Neuron (in vitro differentiated cells): ENCODE results near the gene OR10A2.
"Not testable (repeated sequence)": the region's sequence is repeated elsewhere in the genome, so short reads cannot be mapped to it uniquely, and the experiment has no call there.

Source experiments
- H2AFZ ChIP-seq: one replicate; pipeline ENCODE4 v1.6.1; 2013; ENCODE audit warnings: low read depth, mild to moderate bottlenecking, inconsistent platforms, low read length, moderate library complexity
- H3K27me3 ChIP-seq: one replicate; pipeline ENCODE4 v1.6.1; 2013; ENCODE audit warnings: low read length; ENCODE audit not compliant: insufficient read depth
- H3K36me3 ChIP-seq: one replicate; pipeline ENCODE4 v1.6.1; 2013; ENCODE audit warnings: low read length; ENCODE audit not compliant: insufficient read depth
- H3K4me1 ChIP-seq: one replicate; pipeline ENCODE4 v1.6.1; 2013; ENCODE audit warnings: low read length; ENCODE audit not compliant: insufficient read depth
- H3K4me3 ChIP-seq: 2 replicates; pipeline ENCODE4 v1.5.1; 2013; ENCODE audit warnings: mild to moderate bottlenecking, low read length, moderate library complexity
- H3K9me3 ChIP-seq: one replicate; pipeline ENCODE4 v1.6.1; 2013; ENCODE audit warnings: low read length

OR10A2 gene

DNA sequence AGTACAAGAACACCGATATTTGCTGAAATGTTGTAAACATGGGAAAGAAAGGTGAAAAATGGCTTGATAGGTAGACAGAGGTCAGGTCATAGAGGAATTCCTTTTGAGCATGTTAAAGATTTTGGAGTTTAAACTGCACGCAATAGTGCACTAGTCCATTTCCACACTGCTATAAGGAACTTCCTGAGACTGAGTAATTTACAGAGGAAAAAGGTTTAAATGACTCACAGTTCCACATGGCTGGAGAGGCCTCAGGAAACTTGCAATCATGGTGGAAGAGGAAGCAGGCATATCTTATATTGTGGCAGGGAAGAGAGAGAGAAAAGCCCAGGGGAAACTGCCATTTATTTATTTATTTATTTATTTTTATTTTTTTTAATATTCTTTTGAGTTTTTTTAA, 12.3 kb upstream of the OR10A2 start:
- no peak overlapping the region for H2AFZ ChIP-seq
- no peak overlapping the region for H3K4me3 ChIP-seq
- H3K36me3 ChIP-seq = no peaks in the 10 kb centered on the region
- H3K9me3 ChIP-seq = peaks cover 2% of the 10 kb centered on the region
- no peaks in the 10 kb centered on the region for H3K27me3 ChIP-seq
- no peaks in the 10 kb centered on the region for H3K4me1 ChIP-seq

DNA sequence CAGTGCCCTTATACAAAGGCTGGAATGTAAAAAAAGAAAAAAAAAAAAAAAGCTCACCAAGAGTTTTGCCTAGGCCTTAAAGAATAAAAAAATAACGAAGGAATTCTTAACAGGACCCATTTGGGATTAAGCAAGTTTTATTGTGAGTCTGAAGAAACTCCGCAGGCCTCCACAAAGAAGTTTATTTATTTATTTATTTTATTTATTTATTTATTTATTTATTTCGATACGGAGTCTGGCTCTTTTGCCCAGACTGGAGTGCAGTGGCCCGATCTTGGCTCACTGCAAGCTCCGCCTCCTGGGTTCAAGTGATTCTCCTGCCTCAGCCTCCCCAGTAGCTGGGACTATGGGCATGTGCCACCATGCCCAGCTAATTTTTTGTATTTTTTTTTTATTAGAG, 8.1 kb upstream of the OR10A2 start:
- not testable (repeated sequence) for H3K27me3 ChIP-seq, H3K9me3 ChIP-seq, H3K4me3 ChIP-seq, H3K36me3 ChIP-seq, H3K4me1 ChIP-seq, H2AFZ ChIP-seq

GRCh38 chr11:6855971-6856541, 6.8 kb upstream of the OR10A2 start:
- Histone ChIP-seq H3K4me1 (no peaks in the 10 kb centered on the region), H3K27me3 (no peaks in the 10 kb centered on the region), H3K36me3 (no peaks in the 10 kb centered on the region), H2AFZ (no peak overlapping the region), H3K9me3 (no peaks in the 10 kb centered on the region), H3K4me3 (no peak overlapping the region)

DNA sequence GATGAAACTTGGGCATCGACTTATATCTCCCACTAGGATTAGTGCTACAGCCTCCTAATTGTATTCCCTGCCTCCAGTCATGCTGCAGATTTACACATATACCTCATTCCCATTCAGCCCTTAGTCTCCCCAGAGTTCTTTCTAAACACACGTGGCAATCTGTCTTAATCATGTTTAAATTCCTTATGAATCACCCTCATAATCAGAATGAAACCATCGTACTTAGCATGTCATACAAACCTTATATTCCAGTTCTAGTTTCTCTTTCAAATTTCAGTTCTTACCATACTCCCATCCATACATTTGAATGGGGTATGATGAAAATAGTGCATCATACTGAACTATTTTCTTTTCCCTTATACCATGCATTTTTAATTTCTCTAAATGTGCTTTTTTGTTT, 6.0 kb upstream of the OR10A2 start:
- Histone ChIP-seq H3K36me3 (no peaks in the 10 kb centered on the region), H2AFZ (no peak overlapping the region), H3K4me3 (no peak overlapping the region), H3K4me1 (no peaks in the 10 kb centered on the region), H3K9me3 (no peaks in the 10 kb centered on the region), H3K27me3 (no peaks in the 10 kb centered on the region)

GRCh38 chr11:6864438-6864837, 1.6 kb downstream of the OR10A2 start:
- Histone ChIP-seq H3K9me3 (no peaks in the 10 kb centered on the region), H3K4me1 (no peaks in the 10 kb centered on the region), H3K36me3 (no peaks in the 10 kb centered on the region), H3K27me3 (no peaks in the 10 kb centered on the region), H2AFZ (no peak overlapping the region), H3K4me3 (no peak overlapping the region)

DNA sequence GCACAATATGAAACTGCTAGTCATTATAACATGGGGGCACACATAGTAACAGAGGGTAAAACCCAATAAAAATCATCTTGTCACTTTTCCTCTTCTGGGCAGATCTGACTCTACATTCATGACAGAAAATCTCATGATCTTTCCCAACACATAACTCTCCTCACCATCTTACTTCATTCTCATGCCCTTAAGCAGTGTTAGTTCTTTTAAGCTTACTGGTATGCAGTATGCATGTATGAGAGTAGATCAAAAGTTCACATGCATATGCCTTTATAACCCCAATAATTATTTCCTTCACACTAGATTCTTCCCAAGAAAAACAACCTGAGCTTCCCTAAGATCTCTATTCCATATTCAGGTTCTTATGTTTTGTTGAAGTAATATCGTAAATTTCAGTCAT, 8.4 kb downstream of the OR10A2 start:
- Histone ChIP-seq H3K4me1 (no peaks in the 10 kb centered on the region), H3K27me3 (no peaks in the 10 kb centered on the region), H3K36me3 (no peaks in the 10 kb centered on the region), H2AFZ (no peak overlapping the region), H3K9me3 (no peaks in the 10 kb centered on the region), H3K4me3 (no peak overlapping the region)

DNA sequence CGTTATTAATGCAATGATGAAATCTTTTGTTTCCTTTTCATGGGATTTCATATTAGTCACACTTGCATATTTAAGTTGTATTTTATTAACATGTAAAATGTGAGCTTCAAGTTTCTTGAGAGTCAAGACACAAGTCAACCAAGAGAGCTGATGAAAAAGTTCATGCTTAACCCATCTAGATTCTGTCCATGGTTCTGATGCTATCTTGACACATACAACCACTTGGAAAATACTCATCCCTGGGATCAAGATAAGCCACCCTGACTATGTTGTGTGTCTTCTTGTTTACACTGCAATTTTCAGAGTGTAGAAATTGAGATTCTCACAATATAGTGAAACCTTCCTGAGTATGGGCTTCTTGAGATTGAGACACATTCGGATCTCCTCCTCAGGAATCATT, 12.9 kb downstream of the OR10A2 start:
- Histone ChIP-seq H3K4me3 (no peak overlapping the region), H3K4me1 (no peaks in the 10 kb centered on the region), H2AFZ (no peak overlapping the region), H3K36me3 (no peaks in the 10 kb centered on the region), H3K27me3 (no peaks in the 10 kb centered on the region), H3K9me3 (no peaks in the 10 kb centered on the region)

DNA sequence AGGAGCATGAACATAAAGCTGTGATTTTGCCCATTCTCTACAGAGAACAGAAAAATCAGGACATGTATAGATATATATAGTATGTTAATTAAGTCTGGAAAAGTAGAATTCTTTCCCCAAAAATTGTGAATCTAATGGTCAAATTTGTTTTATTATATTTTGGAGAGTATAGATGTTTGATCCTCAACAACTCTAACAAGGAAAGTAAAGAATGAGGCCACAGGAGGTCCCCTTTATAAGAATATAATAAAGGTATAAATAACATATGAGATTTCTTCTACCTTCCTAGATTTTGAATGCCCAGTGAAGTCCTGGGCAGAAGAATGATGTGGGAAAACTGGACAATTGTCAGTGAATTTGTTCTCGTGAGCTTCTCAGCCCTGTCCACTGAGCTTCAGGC, 13.5 kb downstream of the OR10A2 start, which contains the start of gene OR10A4:
TSS of gene OR10A4 (plus strand) at position 301 of the 400 bp plus-strand sequence. CDS start at position 324, 23 bp downstream.
- Histone ChIP-seq H3K36me3 (no peaks in the 10 kb centered on the region), H3K27me3 (no peaks in the 10 kb centered on the region), H3K4me1 (no peaks in the 10 kb centered on the region), H2AFZ (no peak within 1 kb of the TSS), H3K9me3 (no peaks in the 10 kb centered on the region), H3K4me3 (no peak within 1 kb of the TSS)

- Histone ChIP-seq H3K27me3 (no peaks in the 10 kb centered on the region), H3K4me1 (no peaks in the 10 kb centered on the region), H2AFZ (no peak overlapping the region), H3K4me3 (no peak overlapping the region), H3K36me3 (no peaks in the 10 kb centered on the region), H3K9me3 (no peaks in the 10 kb centered on the region)
These were observed 14.1 kb downstream of the OR10A2 start for GRCh38 chr11:6876914-6877313.

GRCh38 chr11:6882751-6883150, 19.9 kb downstream of the OR10A2 start:
- no peaks in the 10 kb centered on the region for H3K27me3 ChIP-seq
- no peaks in the 10 kb centered on the region for H3K4me1 ChIP-seq
- no peaks in the 10 kb centered on the region for H3K36me3 ChIP-seq
- H3K4me3 ChIP-seq = no peak overlapping the region
- H2AFZ ChIP-seq = no peak overlapping the region
- no peaks in the 10 kb centered on the region for H3K9me3 ChIP-seq

DNA sequence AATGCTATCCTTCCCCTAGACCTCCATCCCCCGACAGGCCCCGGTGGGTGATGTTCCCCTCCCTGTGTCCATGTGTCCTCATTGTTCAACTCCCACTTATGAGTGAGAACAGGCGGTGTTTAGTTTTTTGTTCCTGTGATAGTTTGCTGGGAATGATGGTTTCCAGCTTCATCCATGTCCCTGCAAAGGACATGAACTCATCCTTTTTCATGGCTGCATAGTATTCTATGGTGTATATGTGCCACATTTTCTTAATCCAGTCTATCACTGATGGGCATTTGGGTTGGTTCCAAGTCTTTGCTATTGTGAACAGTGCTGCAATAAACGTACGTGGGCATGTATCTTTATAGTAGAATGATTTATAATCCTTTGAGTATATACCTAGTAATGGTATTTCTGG, 24.9 kb downstream of the OR10A2 start:
- not testable (repeated sequence) for H3K4me1 ChIP-seq, H3K27me3 ChIP-seq, H3K9me3 ChIP-seq, H2AFZ ChIP-seq, H3K4me3 ChIP-seq, H3K36me3 ChIP-seq

GRCh38 chr11:6888830-6889229, 26.0 kb downstream of the OR10A2 start:
- H3K36me3 ChIP-seq = no peaks in the 10 kb centered on the region
- H2AFZ ChIP-seq = no peak overlapping the region
- H3K4me1 ChIP-seq = no peaks in the 10 kb centered on the region
- H3K9me3 ChIP-seq = no peaks in the 10 kb centered on the region
- no peak overlapping the region for H3K4me3 ChIP-seq
- H3K27me3 ChIP-seq = no peaks in the 10 kb centered on the region

DNA sequence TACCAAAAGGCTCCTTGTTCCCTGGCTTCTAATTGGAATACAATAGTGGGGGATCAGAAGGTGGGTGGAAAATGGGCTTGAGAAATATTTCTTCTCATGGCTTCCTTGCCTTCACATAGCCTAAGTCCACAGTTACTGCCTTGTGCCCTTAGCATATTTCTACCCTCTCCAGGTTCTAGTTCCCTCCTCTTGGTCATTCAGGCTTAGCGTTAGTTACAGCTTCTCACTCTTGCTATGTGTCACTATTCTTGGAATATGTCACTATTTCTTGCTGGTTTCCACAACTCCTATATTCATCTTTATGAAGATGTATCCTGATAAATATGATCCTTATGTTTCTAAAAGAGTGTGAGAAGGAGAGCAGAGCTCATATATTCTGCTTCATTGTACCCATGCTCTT, 27.0 kb downstream of the OR10A2 start:
- Histone ChIP-seq H3K4me3 (no peak overlapping the region), H3K27me3 (no peaks in the 10 kb centered on the region)

DNA sequence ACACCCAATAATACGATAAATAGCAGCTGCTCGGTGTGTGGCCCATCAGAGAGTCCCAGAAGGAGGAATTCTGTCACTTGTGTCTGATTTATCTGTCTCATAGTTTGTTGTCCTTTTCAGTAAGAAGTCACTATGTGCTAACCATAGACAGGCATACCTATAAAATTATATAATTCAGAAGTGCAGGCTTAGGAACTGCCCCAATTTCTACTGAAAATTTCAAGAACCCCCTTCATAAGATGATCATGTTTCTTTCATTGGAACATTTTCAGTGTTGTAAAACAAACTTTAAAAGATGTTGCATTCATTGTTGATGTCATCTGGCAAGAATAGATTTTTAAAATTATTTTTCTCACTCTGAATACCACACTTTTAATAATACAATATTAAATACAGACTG, 29.5 kb downstream of the OR10A2 start, which contains the start of gene OR2D2:
TSS of gene OR2D2 (minus strand) at position 101 of the 400 bp plus-strand sequence. CDS start at position 101, 0 bp downstream.
- no peaks in the 10 kb centered on the region for H3K27me3 ChIP-seq
- H3K4me3 ChIP-seq = no peak within 1 kb of the TSS
- H2AFZ ChIP-seq = no peak within 1 kb of the TSS
- no peaks in the 10 kb centered on the region for H3K36me3 ChIP-seq
- H3K9me3 ChIP-seq = no peaks in the 10 kb centered on the region
- H3K4me1 ChIP-seq = no peaks in the 10 kb centered on the region

More for the DNA sequence above, 27.0 kb downstream of the OR10A2 start:
- H3K36me3 ChIP-seq = no peaks in the 10 kb centered on the region
- H3K4me1 ChIP-seq = no peaks in the 10 kb centered on the region
- no peaks in the 10 kb centered on the region for H3K9me3 ChIP-seq
- H2AFZ ChIP-seq = no peak overlapping the region
